Superior temporal gyrus (tissue), 1 donor: ENCODE data around the gene MED16.
"Not testable (repeated sequence)": the region's sequence is repeated elsewhere in the genome, so short reads cannot be mapped to it uniquely, and the experiment has no call there.

ENCODE experiments used
- DNase-seq: peaks from one replicate; pipeline ENCODE4 v3.0.0-alpha.2; 2016; ENCODE audit errors: extremely low spot score

Gene MED16

DNA sequence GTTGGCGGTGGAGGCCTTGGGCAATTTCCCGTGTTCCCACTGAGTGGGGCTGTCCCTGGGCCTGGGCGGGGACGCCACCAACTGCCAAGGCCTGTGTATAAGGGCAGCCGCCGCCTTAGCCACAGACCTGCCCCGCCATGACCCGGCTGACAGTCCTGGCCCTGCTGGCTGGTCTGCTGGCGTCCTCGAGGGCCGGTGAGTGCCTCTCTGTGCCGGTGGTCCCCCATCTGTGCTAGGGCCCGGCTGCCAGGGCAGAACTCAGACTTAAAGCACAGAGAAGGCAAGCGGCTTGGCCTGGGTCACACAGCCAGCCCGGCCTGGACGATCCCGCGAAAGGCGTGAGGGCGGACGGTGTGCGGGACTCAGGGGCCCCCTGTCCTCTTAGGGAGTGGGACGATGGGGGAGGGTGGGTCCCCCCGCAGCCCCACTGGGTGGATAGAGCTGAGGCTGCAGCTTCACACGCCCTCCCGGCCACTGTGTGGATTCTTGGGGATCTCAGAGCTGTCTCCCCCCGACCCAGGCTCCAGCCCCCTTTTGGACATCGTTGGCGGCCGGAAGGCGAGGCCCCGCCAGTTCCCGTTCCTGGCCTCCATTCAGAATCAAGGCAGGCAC, 65.2 kb downstream of the MED16 start, which contains the start of gene AZU1:
AZU1 (plus strand) TSS at position 128 of the 612 bp plus-strand sequence; CDS start at position 138, 10 bp downstream.
- DNase-seq: no peak

DNA sequence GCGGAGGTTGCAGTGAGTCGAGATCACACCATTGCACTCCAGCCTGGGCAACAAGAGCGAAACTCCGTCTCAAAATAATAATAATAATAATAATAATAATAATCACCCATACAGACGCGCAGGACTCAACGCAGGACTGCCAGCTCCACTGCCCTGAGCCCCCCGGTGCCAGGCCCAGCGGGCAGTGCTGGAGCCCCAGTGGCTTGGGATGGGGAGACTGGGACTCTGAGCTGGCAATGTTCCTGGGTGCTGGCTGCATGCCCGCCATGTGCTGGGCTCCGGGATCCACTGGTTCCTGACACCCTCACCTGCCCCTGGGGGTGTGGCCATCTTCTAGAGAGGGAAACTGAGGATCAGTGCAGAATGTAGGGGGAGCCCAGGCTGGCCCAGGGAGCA, 65.7 kb downstream of the MED16 start:
- DNase-seq: no peak

DNA sequence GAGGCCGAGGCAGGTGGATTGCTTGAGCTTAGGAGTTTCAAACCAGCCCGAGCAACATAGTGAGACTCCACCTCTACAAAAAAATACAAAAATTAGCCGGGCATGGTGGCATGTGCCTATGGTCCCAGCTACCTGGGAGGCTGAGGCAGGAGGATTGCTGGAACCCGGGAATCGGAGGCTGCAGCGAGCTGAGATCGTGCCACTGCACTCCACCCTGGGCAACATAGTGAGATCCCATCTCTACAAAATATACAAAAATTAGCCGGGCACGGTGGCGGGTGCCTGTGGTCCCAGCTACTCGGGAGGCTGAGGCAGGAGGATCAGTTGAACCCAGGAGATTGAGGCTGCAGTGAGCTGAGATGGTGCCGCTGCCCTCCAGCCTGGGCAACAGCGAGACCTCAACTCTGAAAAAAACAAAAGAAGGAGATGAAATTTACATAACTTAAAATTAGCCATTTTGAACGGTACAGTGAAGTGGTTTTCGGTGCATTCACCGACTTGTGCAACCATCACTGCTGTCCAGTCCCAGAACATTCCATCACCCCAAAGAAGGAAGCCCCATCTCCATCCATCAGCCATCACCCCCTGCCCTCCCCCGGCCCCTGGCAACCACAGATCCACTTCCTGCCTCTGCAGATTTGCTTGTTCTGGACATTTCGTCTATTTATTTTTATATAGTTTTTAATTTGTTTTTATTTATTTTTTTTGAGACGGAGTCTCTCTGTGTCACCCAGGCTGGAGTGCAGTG, 66.9 kb downstream of the MED16 start:
- no peak for DNase-seq

DNA sequence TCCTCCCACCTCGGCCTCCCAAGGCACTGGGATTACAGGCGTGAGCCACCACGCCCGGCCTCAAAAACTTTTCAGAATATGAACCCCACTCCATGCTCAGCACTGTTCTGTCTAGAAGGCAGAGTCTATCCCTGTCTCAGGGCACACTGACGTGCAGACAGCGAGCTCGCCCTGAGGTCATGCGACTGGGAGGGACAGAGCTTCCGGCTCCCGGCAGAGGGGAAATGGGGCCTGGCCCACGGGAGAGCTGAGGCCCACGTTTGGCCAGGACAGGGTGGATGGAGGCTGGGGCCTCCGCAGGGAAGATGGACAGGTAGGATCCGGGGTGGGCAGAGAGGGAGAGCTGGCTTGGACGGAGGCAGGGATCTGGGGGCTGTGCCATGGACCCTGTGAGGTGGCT, 68.1 kb downstream of the MED16 start:
- DNase-seq: no peak

DNA sequence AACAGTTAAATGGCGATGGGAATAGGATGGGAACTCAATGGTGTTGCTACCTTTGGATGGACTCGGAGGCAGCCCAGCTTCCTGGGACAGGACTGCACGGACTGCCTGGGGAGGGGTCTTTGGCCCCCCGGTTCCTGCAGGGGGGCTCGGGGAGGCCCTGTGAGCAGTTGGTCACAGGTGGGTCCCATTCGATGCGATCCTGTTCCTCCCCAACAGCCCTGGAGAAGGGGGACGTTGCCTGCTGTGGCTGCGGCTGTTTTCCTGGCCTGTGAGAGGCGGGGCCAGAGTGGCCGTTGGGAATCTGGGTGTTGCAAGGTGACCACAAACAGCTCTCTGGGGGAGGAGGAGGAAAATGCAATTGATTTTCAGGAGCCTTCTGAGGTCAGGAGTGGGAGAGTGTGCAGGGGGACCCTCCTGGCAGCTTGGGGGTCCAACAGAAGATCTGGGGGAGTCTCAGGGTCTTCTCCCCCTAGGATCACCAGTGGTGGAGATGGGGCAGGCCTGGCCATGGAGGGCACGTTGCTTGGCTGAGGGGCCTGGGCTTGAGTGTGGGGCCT, 69.3 kb downstream of the MED16 start:
- no peak for DNase-seq

DNA sequence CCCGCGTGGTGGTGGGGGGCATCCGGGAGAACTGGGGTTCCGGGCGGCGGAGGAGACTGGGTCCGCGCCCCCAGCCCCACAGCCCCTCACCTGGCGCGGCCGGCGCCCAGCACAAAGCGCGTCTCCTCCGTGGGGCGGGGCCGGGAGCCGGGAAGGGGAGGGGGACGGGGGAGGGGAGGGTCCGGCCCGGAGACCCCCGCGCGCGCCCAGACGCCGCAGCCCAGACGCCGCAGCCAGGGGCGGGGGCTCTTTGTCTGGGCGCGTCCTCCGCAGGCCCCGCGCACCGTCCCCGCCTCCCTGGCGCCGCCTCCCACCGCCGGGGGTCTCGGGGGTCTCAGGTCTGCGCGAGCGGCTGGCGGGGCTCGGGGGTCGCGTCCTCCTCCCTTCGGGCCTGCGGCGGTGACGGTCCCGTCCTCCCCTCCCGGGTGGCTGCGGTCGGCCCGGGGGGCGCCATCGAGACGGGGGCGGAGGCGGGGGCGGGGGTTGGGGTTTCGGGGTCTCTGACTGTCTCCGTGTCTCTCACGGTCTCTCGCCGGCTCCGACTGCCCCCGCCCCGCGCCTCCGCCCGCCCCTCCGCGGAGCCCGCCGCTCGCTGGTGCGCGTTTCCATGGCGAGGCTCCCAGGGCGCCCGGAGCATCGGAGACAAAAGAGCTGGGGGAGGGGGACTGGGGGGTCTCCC, 71.0 kb downstream of the MED16 start, which contains the start of gene PLPPR3:
PLPPR3 (minus strand) TSS at position 131 of the 679 bp plus-strand sequence. CDS start 396 bp downstream, outside the sequence.
- no peak for DNase-seq

DNA sequence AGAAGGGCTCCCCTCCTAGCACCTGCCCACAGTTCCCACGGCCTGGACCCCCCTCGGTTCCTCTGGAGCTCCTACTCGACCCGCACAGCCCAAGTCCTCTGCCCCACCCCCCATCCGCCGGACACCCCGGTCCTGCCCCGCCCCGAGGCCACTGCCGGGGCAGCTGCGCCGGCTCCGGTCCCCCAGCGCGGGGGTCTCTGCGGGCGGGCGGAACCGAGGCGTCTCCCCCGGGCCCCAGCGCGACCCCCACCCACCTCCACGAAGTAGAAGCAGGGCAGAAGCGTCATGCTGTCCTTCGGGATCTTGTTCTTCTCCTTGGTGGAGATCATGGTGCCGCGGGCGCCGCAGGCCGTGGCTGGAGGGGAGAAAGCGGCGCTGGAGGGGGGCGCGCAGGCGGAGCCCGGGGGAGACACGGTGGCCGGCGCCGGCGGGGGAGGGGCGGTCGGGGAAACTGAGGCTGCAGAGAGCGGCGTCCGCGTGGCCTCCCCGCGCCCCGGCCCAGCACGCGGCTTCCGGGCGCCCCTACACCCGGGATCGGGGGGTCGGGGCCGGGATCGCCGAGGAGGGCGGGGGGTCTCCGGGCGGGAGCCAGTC, 71.7 kb downstream of the MED16 start:
- no peak for DNase-seq

DNA sequence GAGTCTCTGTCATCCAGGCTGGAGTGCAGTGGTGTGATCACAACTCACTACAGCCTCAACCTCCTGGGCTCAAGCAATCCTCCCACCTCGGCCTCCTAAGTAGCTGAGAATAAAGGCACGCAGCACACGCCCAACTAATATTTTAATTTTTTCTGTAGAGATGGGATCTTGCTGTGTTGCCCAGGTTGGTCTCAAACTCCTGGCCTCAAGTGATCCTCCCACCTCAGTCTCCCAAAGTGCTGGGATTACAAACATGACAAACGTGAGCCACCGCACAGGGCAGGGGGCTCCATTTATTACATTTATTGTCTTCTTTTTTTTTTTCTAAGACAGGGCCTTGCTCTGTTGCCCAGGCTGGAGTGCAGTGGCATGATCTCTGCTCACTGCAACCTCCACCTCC, 72.8 kb downstream of the MED16 start:
- not testable (repeated sequence) for DNase-seq
